NCI-H1092 treated with DMSO at 0.1 percent for 48 hours (cell line): Measurements from ENCODE around the gene STAC2.
A peak's percentile ranks its signal among the peaks of the same experiment; 100 is the strongest.
"Not testable (repeated sequence)": the region's sequence is repeated elsewhere in the genome, so short reads cannot be mapped to it uniquely, and the experiment has no call there.

ENCODE experiments used
- DNase-seq: peaks from one replicate; lab custom pipeline; 2025; lab: John Stamatoyannopoulos, UW

STAC2 gene, protein sequence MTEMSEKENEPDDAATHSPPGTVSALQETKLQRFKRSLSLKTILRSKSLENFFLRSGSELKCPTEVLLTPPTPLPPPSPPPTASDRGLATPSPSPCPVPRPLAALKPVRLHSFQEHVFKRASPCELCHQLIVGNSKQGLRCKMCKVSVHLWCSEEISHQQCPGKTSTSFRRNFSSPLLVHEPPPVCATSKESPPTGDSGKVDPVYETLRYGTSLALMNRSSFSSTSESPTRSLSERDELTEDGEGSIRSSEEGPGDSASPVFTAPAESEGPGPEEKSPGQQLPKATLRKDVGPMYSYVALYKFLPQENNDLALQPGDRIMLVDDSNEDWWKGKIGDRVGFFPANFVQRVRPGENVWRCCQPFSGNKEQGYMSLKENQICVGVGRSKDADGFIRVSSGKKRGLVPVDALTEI

DNA sequence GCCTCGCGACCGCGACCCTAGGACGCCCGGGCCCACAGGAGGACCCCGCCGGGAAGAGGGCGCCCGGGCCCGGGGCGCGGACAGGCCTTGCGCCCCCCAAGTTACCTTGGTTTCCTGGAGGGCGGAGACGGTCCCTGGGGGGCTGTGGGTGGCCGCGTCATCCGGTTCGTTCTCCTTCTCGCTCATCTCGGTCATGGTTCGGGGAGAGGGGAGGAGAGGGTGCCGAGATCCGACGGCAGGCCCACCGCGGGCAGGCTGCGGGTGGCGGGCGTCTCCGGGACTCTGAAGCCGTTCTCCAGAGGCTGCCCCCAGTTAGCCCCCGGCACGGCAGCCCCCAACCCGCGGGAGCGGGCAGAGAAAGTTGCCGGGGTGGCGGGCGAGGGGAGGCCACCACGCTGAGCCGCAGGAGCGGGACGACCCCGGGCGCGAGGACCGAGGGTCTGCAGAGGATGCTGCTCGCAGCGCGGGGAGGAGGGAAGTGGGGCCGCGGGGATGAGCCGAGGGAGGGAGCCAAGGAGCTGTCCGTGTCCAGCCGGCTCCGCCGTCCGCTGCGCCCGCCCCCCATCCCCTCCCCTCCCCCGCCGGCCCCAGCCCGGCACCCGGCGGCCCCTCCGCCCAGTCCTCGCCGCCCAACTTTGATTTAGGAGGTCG is at the start of gene STAC2:
STAC2 (minus strand) TSS at position 638 of the 651 bp plus-strand sequence; CDS start at position 195, 443 bp downstream.
- no peak for DNase-seq

DNA sequence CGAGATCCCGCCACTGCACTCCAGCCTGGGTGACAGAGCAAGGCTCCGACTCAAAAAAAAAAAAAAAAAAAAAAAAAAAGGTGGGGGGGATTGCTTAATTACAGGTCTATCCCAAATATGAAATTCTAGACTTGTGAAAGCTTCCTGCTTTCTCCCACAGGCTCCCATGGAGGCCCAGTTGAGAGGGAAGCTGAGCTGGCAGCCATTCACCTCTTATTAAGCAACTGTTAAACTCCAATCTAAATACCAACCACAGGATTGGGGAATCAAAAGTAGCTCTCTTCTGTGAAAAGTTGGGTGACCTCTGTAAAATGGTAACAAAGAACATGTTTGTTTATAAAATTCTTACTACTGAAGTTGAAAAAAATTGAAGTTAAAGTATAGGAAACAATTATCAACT is 45.8 kb upstream of the STAC2 start:
- DNase-seq = no peak

DNA sequence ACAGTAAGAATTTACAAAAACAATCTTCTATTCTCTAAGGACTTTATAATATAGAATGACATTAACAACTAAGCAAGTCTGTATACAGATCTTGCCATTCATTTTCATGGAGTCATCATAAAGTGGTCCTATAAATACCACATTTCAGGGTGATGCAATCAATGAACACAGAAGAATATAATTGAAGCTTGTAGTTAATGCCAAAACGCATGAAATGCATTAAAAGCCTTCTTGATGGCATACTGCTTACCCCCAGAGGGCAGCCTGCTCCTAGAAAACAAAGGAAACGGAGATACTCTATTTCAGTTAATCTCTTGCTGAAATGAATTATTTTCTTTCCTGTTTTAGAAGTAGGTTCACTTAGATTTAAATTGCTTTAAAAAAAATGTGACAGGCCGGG is 45.2 kb upstream of the STAC2 start:
- no peak for DNase-seq

DNA sequence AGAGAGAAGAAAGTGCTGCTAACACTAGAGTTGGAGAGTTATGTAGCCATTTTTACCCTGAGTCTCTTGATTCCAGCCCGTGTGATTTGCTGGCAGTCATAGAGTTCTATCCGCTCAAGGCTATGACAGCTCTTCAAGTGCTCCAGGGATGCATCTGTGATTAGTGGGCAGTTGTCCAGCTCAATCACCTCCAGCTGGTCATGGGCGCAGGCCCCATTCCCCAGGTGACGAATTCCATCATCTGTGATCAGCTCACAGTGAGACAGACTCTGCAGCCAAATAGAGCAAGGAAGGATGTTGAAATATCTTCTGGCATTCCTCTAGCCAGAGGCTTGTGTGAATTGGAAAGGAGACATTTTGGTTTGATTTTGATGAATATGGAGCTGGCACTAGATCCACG is 38.4 kb upstream of the STAC2 start:
- DNase-seq = no peak

DNA sequence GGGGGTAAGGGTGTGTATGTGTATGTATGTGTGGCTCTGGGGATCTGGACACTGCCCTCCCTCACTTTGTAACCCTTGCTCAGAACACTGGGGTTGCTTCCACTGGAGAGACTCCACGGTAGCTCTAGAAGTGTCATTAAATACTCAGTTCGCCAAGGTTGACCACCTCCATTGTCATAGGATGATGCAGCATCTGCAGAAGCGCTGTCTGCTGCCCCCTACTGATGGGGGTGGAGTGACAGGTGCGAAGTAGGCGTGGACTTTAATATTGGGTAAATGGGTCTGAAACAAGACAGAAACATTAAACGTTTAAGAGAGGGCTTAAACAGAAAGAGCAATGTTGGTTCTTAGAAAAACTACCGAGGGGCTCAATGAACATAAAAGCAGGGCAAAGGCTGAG is 35.5 kb upstream of the STAC2 start:
- no peak for DNase-seq

DNA sequence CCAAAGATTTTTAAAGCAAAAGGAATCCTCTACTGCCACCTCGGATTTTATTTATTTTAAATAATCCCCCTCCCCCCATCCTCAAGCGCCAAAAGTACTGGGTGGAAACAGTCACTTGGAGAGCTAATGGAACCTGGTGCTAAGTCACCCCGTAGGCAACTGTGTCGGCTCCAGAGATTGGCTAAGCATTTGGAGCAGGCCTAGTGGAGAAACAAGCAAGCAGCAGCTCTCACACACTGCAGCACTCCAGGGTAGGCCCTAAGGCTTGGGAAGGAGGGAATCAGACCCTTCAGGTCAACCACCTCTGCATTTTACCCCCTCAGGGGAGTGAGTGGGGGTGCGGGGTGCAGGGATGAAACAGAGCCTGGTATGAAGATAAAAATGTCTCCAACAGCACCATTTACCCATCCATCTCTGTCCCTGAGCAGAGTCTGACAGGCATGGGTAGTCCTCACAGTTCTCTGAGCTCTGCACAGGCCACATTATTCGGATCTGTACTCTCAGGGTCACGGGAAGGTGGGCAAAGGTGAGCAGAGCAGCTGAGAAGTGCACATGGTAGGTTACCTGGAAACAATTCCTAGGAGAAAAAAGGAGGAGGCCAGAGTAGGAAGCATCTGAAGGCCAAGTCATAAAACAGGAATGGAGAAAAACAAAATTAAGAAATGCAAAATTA is 27.2 kb upstream of the STAC2 start:
- no peak for DNase-seq

DNA sequence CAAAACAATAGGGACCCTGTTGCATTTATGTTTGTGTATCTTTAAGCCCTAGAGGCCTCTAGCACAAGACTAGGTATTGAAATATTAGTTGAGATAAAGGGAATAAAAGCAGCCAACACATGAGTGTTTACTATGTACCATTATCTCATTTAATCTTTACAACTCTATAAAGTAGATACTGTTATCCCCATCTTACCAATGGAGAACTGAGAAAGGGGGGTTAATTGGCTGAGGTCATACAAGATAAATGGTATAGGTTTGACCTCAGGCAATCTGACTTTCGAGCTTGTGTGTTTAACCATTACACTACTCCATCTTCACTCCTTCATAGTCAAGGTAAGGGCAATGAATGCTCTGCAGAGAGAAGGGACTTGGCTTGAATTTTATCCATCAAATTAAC is 26.3 kb upstream of the STAC2 start:
- DNase-seq = no peak

DNA sequence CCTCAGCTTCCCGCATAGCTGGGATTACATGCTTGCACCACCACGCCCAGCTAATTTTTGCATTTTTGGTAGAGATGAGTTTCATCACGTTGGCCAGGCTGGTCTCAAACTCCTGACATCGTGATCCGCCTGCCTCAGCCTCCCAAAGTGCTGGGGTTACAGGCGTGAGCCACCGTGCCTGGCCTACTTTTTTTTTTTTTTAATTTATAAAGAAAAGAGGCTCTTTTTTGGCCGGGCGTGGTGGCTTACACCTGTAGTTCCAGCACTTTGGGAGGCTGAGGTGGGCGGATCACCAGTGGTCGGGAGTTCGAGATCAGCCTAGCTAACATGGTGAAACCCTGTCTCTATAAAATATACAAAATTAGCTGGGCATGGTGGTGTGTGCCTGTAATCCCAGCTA is 24.3 kb upstream of the STAC2 start:
- not testable (repeated sequence) for DNase-seq

DNA sequence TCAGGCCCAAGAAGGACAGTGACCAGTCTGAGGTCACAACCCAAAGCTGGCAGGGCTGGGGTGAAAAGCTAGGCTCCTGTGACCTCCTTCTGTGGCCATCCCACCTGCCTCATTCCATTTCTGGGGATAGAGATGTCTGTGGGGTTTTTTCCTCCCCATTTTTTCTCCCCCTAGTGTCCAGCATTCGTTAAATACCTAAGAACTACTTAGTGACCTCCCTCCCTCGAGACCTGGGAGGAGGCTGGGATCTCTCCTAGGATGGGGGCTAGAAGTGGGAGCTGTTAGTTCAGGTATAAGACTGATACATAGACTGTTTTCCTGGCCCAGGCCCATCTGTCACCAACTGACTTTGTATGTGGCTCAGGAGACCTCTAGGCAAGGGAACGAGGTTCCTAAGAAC is 20.5 kb upstream of the STAC2 start:
- no peak for DNase-seq

DNA sequence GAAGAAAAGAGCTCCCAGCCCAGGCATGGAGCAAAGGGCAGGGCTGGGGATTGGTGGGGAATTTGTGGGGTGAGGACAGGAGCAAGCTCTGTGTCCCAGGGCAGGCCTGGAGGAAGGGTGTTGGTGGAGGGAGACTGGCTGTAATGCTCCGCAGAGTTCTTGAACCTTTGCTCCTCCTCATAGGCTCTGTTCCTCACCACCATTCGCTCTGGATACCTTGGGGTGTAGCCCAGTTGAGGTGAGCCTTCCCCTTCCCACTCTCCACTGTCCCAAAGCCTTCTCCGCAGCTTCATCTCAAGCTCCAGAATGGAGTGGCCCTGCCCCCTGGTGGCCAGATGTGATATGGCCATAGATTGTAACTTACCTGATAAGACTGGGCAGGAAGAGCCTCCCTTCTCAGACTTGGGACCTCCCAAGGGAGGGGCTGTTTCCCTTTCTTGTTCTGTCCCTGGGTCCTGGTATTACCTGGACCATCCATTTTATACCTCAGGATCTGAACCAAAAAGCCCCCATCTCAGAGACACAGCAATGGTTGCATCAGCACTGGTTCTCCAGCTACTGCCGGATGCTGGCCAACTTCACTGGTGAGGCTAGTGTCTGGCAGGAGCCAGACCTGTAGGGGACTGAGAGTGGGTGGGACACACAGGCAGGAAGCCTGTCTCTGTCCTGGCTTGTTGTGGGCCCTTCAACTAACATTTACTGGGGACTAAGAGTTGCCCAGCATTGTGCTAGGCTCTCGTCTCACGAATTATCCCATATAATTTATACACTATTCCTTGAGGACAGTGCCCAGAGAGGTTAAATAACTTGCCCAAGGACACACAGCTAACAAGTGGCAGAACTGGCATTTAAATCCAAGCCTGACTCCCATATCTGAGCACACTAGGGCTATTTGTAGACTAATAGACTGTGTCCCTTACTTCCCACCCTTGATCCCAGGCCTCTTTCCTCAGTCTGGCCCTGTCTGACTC is 19.1 kb upstream of the STAC2 start:
- DNase-seq = peak; percentile 52

DNA sequence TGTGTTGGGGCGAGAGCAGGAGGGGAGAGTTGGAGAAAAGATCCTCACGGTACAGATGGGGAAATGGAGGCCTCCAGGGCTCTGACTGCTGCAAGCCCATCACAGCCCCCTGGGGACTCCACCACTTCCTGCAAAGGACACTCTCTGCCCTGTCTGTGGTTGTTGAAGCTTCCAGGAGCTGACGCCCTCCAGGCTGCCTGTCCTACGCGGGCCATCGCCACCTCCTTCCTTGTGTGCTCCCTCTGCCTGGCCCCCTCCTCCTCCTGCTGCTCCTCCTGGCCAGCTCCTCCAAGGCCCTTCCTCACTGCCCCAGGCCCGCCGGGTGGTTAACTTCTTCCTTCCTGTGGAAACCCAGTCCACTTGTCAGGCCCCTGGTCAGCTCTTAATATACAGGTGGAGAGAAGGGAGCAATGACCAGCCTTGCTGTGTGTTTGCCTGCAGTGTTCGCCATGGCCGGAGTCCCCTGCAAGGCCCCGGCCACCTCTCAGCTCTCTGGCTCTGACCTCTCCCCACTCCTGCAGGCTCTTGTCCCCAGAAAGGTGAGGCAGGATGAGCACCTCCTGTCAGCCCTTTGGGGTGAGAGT is 18.4 kb upstream of the STAC2 start:
- no peak for DNase-seq

DNA sequence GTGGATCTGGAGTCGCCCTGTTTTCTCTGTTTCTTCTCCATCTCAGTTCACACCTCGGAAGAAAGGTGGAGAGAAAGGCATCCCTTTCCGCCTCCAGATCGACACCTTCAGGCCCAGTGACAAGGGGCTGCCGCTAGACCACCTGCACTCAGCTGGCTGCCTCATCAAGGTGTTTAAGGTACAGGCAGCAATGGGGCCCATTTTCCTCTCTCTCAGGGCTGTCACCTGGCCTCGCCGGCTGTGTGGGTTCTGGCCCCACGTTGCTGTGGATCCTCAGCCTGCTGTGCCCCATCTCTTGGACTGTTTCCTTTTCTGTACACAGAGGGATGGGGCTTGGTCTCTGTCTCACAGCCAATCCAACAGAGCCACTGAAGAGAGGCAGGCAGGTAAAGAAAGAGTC is 17.4 kb upstream of the STAC2 start:
- DNase-seq = no peak

DNA sequence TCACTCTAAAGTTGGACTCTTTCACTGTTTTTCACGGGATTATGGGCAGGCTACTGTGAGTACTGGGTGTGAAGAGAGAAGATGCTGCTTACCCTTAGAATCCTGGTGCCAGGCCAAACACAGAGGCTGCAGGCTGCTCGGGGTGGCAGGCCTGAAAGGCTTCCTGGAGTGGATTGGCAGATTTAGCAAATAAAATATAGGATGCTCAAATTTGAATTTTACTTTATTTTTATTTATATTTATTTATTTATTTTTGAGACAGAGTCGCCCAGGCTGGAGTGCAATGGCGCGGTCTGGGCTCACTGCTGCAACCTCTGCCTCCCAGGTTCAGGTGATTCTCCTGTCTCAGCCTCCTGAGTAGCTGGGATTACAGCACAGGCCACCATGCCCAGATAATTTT is 14.9 kb upstream of the STAC2 start:
- no peak for DNase-seq

DNA sequence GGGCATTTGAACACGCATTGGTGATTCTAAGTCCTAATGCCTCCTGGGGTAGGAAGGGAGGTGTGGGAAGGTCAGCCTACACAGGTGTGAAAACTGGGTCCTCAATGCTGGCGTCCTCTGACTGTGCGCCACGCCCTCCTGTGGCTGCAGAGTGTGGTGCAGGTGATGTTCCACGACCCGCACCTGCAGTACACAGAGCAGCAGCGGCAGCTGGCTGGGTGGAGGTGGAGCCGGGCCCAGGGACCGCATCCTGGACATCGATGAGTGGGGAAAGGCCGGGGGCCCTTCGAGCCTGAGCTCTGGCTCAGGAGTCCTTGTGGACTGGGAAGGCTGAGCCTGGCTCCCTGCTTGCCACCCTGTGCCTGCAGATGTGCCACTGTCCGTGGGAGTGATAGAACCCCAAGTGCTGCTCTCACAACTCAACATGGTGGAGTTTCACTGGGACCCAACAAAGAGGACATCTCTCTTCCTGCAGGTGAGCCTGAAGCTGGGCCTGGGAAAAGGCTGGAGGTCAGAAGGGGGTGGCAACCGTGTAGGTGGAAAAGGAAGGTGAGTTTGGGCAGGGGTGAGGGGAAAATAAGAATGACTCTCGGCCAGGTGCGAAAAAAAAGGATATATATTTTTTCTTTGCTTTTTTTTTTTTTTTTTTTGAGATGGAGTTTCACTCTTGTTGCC is 14.0 kb upstream of the STAC2 start:
- peak; percentile 54 for DNase-seq

DNA sequence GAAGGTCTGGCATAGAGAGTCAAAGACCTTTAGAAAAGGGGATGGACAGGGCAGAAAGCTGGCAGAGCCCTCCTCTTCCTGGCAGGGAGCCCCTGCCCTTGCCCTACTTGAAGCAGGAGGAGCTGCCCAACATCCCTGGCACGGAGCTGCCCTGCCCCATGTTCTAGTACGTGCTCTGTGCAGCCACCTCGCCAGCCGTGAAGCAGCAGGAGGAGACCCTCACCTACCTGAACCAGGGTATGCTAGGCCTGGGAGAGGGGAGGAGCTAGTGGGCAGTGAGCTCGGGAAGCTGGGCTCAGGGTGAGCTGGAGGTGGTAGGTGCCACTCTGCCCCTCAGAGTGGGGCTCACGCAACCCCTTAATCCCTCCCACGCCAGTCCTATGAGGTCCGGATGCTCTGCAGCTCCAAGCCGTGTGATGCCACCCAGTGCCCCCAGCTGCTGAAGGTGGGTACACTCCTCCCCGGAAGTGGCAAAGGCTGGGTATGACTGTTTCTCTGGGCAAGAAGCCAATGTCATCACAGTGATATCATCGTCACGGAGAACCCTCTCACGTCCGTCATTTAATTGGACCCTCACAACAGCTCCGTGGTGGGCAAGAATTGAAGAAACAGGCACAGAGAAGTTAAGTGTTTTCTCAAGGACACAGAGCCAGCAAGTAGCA is 12.7 kb upstream of the STAC2 start:
- peak; percentile 56 for DNase-seq

DNA sequence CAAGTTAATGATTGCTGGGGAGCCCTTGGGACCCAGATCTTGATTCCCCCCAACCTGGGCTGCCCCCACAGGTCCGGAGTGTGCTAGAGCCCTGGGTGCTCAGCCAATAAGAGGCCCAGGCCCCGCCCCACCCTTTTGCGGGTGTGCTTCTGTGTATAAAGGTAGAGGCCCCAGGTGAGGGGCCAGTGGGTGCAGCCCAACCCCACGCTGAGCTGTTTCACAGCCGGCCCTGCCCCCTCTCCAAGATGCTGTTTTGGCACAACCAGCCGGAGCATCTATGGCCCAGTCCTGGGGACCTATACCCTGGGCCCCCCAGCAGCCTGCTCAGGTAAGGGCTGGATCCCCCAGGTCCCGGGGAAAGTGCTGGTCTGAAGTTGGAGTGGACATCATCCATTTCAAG is 11.8 kb upstream of the STAC2 start:
- DNase-seq = no peak

DNA sequence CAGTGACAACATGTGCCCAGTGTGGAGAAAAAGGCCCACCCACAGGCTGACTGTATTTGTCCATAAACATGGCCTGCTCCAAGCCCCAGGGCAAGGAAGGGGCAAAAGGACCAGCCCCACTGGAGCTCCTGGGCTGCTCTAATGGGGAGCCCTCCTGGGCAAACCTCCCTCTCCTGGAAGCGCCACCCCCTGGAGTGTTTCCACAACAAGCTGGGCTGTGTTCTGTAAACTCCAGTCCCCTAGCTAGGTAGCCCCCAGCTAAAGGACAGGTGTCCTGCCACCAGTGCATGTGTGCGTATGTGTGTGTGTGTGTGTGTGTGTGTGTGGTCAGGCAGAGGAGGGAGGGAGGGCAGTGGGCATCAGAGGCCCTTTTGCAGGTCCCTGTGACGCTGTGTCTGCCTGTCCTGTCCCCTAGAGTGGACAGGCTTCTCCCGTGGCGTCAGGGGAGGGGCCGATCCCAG is 11.3 kb upstream of the STAC2 start:
- DNase-seq = peak; percentile 35

DNA sequence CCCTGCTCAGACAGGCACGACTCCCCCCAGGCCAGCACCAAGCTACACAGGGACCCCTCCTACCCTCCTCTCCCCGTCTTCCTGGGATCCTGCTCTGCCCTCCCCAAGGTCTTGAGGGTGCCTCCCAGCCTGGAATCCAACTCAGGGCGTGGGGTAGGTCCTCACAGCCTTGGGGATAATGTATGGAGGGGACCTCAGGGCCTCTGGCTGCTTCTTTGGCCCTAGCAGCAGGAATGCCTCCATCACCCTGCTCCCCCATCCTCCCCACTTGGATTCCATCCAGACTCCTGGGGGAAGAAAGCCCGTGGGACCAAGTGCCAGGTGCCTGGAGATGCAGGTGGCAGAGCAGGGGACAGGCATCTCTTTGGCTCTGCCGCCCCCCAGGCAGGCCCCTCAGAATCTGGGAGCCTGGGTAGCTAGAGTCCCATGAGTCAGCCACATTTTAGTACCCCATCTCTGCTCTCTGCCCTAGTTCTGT is 10.7 kb upstream of the STAC2 start:
- DNase-seq = no peak

DNA sequence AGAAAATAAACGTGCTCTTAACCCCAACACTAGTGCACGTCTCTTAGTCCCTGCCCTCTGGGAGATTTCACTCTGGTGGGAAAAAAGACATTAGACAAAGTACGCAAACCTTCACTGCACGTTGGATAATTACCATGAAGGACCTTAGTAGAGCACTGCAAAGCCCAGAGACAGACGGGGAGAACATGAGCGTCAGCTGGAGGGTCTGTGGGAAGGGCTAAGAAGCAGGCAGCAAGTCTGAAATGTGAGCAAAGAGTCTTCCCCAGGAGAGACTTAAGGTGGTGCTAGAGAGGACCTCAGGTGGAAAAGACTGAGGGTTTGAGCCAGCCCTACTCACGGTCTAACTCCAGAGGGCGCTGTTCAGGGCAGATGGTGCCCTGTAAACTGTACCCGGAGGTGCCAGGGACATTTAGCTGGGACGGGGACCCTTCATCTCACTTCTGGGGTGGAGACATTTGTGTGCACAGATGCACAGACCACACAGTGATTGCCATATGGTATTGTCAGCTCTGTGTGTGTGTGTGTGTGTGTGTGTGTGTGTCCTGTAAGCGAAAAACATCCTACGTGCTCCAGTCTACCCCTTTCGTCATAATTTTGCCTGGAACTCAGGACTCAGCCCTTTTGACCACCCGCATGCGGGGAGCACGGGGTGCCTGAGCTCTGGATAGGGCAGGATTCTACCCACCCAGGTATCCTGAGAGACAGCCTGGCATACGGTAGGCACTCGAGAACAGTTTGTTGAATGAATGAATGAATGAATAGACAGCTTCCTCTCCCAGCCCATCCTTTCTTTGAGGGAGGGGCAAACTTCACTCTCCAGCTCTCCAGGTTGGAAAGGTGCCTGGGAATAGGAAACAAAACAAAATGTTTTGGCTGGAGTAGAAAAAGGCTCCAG is 10.1 kb upstream of the STAC2 start:
- peak; percentile 58 for DNase-seq
